Liver (tissue), 3 donors: ENCODE measurements around the gene STOX1.
"Not testable (repeated sequence)": the region's sequence is repeated elsewhere in the genome, so short reads cannot be mapped to it uniquely, and the experiment has no call there.

Experiments
- CTCF ChIP-seq: fragments of 150-350 bp; IDR thresholded peaks from 2 replicates; pipeline ENCODE4 v1.5.1; 2017; ENCODE audit warnings: improper control_type of control experiment, low read depth, low read length; ENCODE audit not compliant: missing input control
- HNF4G ChIP-seq: IDR thresholded peaks from 2 replicates; pipeline ENCODE4 v1.6.1; 2016; ENCODE audit warnings: antibody characterized with exemption
- MAX ChIP-seq: IDR thresholded peaks from 2 replicates; pipeline ENCODE4 v1.6.1; 2016; ENCODE audit warnings: antibody characterized with exemption
- REST ChIP-seq: IDR thresholded peaks from 2 replicates; pipeline ENCODE4 v1.6.1; 2016; ENCODE audit warnings: antibody characterized with exemption, mild to moderate bottlenecking
- donor health status: healthy.
- donor health status: healthy.

GRCh38 chr10:68840650-68841049 lies 13.3 kb downstream of the STOX1 start:
- TF ChIP-seq MAX, HNF4G, CTCF, REST: not testable (repeated sequence)
